A549 (cell line): ENCODE data around the gene HDAC2.

ENCODE experiments used
- MYC ChIP-seq: IDR thresholded peaks from 2 replicates; pipeline ENCODE4 v1.6.1; 2012; ENCODE audit warnings: mild to moderate bottlenecking, inconsistent platforms, low read length, improper control_type of control experiment, borderline replicate concordance
- TF ChIP-seq, protein P1 (sequence below): fragments of >200 bp; sonication (Bioruptor Twin); formaldehyde crosslinking; IDR thresholded peaks from 3 replicates; pipeline ENCODE4 v1.5.1; 2016
- TF ChIP-seq, protein P2 (sequence below): fragments of 450-650 bp; IDR thresholded peaks from 2 replicates; pipeline ENCODE4 v1.6.1; 2014; ENCODE audit warnings: antibody characterized with exemption
- TF ChIP-seq, protein P3 (sequence below): IDR thresholded peaks from 2 replicates; pipeline ENCODE4 v1.6.1; 2012; ENCODE audit warnings: low read depth, borderline replicate concordance

DNA sequence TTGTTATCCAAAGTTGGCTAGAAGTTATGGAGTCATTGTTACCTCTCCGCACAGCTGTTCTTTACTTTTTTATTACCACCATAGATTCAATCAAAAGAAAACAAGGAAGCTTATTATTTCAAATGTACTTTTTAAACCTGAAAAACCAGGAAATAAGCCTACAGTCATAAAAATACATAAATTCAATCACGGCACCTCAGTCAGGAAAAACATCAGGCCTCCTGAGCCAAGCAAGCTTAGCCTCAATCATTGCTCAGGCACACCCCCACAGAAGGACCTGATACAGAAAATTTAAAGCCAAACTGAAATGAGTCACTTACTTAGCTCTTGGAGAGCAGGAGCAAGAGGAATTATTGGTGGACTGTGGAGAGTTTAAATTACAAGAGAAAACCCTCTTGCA lies 69.5 kb downstream of the HDAC2 start:
- TF ChIP-seq, protein P1, sequence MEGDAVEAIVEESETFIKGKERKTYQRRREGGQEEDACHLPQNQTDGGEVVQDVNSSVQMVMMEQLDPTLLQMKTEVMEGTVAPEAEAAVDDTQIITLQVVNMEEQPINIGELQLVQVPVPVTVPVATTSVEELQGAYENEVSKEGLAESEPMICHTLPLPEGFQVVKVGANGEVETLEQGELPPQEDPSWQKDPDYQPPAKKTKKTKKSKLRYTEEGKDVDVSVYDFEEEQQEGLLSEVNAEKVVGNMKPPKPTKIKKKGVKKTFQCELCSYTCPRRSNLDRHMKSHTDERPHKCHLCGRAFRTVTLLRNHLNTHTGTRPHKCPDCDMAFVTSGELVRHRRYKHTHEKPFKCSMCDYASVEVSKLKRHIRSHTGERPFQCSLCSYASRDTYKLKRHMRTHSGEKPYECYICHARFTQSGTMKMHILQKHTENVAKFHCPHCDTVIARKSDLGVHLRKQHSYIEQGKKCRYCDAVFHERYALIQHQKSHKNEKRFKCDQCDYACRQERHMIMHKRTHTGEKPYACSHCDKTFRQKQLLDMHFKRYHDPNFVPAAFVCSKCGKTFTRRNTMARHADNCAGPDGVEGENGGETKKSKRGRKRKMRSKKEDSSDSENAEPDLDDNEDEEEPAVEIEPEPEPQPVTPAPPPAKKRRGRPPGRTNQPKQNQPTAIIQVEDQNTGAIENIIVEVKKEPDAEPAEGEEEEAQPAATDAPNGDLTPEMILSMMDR, result no peak
- TF ChIP-seq, protein P2, sequence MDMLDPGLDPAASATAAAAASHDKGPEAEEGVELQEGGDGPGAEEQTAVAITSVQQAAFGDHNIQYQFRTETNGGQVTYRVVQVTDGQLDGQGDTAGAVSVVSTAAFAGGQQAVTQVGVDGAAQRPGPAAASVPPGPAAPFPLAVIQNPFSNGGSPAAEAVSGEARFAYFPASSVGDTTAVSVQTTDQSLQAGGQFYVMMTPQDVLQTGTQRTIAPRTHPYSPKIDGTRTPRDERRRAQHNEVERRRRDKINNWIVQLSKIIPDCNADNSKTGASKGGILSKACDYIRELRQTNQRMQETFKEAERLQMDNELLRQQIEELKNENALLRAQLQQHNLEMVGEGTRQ, result no peak
- TF ChIP-seq, protein P3, sequence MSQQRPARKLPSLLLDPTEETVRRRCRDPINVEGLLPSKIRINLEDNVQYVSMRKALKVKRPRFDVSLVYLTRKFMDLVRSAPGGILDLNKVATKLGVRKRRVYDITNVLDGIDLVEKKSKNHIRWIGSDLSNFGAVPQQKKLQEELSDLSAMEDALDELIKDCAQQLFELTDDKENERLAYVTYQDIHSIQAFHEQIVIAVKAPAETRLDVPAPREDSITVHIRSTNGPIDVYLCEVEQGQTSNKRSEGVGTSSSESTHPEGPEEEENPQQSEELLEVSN, result no peak
- no peak for TF ChIP-seq MYC
